Measurements from ENCODE around the gene HERC5.

HERC5 gene

DNA sequence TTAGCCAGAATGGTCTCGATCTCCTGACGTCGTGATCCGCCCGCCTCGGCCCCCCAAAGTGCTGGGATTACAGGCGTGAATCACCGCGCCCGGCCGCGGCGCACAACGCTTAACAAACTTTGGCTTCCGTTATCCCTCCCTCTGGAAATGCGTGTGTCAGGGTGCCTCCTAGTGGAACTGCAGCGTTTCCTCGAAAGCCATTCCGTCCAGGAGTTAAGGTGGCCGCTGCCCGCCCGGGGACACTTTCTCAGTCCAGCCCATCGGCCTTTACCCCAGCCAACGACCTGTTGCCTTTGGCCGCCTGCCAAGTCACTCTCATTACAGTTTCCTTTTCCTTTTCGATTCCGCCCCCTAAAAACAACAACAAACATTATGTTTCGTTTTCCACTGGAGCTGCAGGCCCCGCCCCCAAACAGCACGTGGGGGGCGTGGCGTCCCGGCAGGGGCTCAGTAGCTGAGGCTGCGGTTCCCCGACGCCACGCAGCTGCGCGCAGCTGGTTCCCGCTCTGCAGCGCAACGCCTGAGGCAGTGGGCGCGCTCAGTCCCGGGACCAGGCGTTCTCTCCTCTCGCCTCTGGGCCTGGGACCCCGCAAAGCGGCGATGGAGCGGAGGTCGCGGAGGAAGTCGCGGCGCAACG lies at the start of gene HERC5:
Gene HERC5, plus strand, starts transcription at position 450 of the 637 bp plus-strand sequence. Its CDS starts 151 bp downstream, at position 601.
- peak; percentile 89 for DNase-seq (ENCODE audit: low read depth)
- TF ChIP-seq, protein P1, sequence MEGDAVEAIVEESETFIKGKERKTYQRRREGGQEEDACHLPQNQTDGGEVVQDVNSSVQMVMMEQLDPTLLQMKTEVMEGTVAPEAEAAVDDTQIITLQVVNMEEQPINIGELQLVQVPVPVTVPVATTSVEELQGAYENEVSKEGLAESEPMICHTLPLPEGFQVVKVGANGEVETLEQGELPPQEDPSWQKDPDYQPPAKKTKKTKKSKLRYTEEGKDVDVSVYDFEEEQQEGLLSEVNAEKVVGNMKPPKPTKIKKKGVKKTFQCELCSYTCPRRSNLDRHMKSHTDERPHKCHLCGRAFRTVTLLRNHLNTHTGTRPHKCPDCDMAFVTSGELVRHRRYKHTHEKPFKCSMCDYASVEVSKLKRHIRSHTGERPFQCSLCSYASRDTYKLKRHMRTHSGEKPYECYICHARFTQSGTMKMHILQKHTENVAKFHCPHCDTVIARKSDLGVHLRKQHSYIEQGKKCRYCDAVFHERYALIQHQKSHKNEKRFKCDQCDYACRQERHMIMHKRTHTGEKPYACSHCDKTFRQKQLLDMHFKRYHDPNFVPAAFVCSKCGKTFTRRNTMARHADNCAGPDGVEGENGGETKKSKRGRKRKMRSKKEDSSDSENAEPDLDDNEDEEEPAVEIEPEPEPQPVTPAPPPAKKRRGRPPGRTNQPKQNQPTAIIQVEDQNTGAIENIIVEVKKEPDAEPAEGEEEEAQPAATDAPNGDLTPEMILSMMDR (IDR thresholded peaks at IDR 0.05; ENCODE audit: insufficient read depth, low read depth, low read length, missing control alignments) = peak; percentile 69
- H3K4me3 ChIP-seq (ENCODE audit: low read length) = peak within 1 kb of the TSS; percentile 65

DNA sequence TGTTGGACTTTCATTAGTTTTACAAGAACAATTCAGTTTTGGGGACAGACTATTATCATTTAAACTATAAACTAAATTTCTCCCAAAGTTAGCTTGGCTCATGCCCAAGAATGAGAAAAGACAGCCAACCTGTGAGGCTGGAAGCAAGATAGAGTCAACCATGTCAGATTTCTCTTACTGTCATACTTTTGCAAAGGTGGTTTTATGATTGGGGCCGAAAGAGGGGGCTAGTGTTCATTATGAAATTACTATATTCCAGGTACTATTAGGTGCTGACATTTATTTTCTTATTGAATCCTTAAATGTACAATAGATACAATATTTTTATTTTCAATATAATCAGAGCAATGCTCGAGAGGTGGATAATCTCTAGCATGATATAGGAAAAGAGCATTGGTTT lies 47.7 kb upstream of the HERC5 start:
- TF ChIP-seq, protein P1 (IDR thresholded peaks at IDR 0.05; ENCODE audit: insufficient read depth, low read depth, low read length, missing control alignments) = no peak
- no peak for DNase-seq (ENCODE audit: low read depth)
- H3K4me3 ChIP-seq (ENCODE audit: low read length) = no peak overlapping the region

DNA sequence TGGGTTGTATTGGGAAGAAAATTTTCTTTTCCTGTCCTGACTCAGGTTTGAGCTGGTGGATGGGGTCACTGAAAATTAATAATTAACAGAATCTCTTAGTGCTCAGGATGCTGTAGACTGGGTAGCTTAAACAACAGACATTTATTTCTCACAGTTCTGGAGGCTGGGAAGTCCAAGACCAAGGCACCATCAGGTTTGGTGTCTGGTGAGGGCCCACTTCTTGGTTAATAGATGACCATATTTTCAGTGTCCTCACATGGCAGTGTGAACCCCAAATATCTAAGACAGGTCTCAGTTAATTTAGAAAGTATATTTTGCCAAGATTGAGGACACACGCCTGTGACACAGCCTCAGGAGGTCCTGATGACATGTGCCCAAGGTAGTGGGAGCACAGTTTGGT lies 47.1 kb upstream of the HERC5 start:
- no peak overlapping the region for H3K4me3 ChIP-seq (ENCODE audit: low read length)
- TF ChIP-seq, protein P1 (IDR thresholded peaks at IDR 0.05; ENCODE audit: insufficient read depth, low read depth, low read length, missing control alignments) = no peak
- DNase-seq (ENCODE audit: low read depth) = no peak

DNA sequence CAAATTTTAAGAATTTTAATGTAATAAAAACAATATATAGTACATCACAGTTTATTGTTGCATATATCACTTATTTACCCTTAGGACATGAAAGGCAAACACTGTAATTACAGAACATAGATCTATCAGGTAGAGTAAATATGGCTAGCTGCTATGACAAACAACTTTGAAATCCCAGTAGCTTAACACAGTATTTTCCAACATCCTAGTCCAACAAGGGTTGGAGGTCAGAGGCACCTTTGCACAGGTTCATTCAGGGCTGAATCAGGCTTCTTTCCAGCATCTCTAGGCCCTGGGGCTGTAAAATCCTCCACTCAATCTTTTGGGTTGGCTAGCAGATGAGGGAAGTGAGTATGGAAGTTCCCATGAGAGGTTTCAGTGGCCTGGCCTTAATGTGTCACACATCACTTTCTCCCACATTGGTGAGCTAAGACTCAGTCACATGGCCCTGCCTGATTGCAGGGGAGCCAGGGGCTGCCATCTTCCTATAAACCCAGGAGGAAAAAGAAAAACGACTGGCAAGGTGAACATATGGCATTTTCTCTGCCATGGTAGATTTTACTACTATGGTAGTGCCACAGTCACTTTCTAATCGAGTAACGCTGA lies 45.3 kb upstream of the HERC5 start:
- TF ChIP-seq, protein P1 (IDR thresholded peaks at IDR 0.05; ENCODE audit: insufficient read depth, low read depth, low read length, missing control alignments) = no peak
- DNase-seq (ENCODE audit: low read depth) = no peak
- H3K4me3 ChIP-seq (ENCODE audit: low read length) = no peak overlapping the region

DNA sequence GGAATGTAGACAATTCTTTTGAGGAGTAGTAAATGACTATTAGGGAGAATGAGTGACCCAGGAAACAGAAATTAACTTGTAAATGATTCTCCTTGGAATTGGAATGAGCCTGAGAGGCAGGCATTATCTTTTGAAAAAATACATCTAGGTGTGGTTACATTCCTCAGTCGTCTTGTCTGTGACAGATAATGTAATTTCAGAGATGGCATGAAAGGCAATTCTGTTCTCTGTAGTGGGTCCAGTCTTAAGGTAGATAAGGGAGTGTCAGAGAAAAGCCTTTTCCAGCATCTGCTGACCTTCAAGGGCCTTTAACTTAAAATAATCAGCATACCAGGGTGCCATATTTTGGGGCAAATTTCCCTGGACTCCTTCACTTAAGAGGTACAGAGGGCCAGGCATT lies 43.1 kb upstream of the HERC5 start:
- TF ChIP-seq, protein P1 (IDR thresholded peaks at IDR 0.05; ENCODE audit: insufficient read depth, low read depth, low read length, missing control alignments) = no peak
- no peak overlapping the region for H3K4me3 ChIP-seq (ENCODE audit: low read length)
- DNase-seq (ENCODE audit: low read depth) = no peak

DNA sequence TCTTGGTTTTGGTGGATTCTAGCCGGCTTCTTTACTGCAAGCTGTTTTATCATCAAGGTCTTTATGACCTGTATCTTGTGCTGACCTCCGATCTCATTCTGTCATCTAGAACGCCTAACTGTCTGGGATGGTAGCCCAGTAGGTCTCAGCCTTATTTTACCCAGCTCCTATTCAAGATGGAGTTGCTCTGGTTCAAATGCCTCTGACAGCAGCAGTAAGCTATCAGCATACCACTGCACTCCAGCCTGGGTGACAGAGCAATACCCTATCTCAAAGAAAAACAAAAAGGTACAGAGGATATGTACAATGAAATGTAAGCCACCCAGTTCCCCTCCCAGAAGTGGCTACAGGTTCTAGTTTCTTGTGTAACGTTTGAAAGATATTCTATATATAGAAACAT lies 42.2 kb upstream of the HERC5 start:
- TF ChIP-seq, protein P1 (IDR thresholded peaks at IDR 0.05; ENCODE audit: insufficient read depth, low read depth, low read length, missing control alignments) = no peak
- no peak overlapping the region for H3K4me3 ChIP-seq (ENCODE audit: low read length)
- DNase-seq (ENCODE audit: low read depth) = no peak

DNA sequence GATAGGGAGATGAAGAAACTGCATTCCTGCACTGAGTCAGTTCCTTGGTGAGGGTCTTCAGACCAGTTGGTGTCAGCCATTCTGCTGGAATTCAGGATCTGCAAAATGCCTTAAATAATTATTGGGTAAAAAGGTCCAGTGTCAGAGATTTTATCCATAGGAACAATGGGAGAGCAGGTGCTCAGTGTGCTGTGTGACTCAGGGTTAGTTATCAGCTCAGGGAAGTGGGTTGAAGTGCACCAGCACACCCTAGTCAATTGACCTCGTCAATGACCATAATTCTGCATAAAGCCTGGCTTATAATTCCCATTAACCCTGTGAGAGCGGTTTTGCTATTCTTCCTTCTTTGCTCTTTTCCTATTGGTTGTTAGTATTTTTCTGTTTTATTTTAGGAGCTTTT lies 40.9 kb upstream of the HERC5 start:
- H3K4me3 ChIP-seq (ENCODE audit: low read length) = no peak overlapping the region
- DNase-seq (ENCODE audit: low read depth) = no peak
- TF ChIP-seq, protein P1 (IDR thresholded peaks at IDR 0.05; ENCODE audit: insufficient read depth, low read depth, low read length, missing control alignments) = no peak

All from epithelial cell of esophagus (primary cell).